Measurements from ENCODE around the gene FAM193A.
A peak's percentile ranks its signal among the peaks of the same experiment; 100 is the strongest.

FAM193A gene

DNA sequence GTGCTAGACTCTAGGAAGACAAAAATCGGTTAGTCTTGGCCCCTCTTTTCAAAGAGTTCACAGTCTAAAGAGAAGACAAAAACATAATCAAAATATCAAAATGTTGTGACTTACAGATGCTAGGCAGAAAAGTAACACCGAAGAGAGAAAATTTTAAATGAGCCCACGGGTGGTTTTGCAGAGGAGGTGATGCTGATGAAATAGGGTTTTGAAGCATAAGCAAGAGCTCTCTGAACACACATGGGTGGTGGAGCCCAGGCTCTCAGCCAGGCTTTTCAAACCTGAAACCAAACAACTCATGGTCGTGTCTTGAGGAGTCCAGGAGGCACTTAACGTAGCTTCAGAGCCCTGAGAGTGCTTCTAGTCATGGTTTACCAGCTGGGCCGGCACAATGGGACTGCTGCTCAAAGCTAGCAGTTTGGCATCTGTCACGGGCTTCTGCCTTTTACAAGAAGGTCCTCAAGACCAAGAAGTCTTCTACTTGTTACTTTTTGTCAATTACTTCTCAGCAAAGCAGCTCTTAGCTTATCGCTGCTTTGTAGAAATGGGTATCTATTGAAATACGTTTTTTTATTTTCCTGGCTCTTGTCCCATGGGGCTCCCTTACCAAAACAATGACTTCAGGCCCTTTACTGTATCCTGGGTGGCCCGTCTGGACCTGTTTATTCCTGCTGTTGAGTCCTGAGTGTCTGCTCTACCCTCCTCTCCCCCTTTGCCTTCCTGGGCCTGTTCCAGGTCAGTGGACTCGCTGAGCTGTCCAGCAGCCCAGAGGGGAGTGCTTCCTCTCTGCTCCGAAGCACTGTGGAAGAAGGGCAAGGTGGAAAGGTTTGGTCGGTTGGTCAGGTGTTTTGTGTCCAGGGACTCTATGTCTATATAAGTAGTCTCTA, 150.2 kb downstream of the FAM193A start:
- peaks cover 15% of the 10 kb centered on the region for H3K4me1 Mint-ChIP-seq (ENCODE audit: low read depth)
- no peaks in the 10 kb centered on the region for H3K9me3 Mint-ChIP-seq
- H3K4me3 Mint-ChIP-seq = no peak overlapping the region
- H3K27me3 Mint-ChIP-seq (ENCODE audit: low read depth) = no peaks in the 10 kb centered on the region
- no peak overlapping the region for H3K27ac Mint-ChIP-seq
- H3K36me3 Mint-ChIP-seq (ENCODE audit: low read depth) = peaks cover 52% of the 10 kb centered on the region

DNA sequence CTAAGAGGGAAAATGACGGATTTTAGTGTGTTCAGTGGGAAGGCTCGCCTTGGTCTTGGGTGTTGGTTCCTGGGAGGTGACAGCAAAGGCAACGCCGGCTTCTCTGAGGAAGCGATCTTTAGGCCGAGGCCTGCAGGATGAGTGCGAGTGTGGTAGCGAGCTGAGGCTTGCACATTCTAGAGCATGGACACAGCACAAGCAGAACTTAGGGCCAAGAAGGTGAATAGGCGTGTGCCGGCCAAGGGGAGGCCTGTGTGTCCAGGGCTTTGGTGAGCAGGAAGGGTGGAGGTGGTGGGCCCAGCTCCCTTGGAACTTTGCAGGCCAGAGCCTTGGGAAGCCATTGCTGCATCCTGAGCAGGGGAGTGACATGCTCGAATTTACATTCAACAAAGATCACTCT, 151.8 kb downstream of the FAM193A start:
- Mint-ChIP-seq H3K4me3 (no peak overlapping the region), H3K9me3 (no peaks in the 10 kb centered on the region), H3K36me3 (ENCODE audit: low read depth) (peaks cover 48% of the 10 kb centered on the region), H3K27ac (no peak overlapping the region), H3K27me3 (ENCODE audit: low read depth) (no peaks in the 10 kb centered on the region), H3K4me1 (ENCODE audit: low read depth) (peaks cover 17% of the 10 kb centered on the region)

DNA sequence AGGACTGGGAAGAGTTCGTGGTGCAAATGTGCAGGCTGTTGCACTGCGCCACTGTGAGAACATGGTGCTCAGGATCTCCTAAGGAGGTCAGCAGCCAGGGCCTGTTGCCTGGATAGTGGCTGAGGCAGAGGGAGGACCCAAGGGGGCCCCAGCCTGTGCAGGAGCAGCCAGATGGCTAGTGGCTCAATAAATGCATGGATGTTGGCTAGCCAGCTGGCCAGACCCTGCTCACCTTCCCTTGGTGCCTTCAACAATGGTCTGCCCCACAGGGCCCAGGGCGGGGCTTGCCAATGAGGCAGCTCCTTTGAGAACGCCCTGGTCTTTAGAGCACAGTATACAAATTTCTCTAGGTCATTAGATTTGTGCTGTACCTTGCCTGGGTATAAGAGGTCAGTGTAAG, 152.2 kb downstream of the FAM193A start:
- no peak overlapping the region for H3K4me3 Mint-ChIP-seq
- no peak overlapping the region for H3K27ac Mint-ChIP-seq
- no peaks in the 10 kb centered on the region for H3K9me3 Mint-ChIP-seq
- H3K36me3 Mint-ChIP-seq (ENCODE audit: low read depth) = peaks cover 47% of the 10 kb centered on the region
- no peaks in the 10 kb centered on the region for H3K27me3 Mint-ChIP-seq (ENCODE audit: low read depth)
- H3K4me1 Mint-ChIP-seq (ENCODE audit: low read depth) = peaks cover 17% of the 10 kb centered on the region

DNA sequence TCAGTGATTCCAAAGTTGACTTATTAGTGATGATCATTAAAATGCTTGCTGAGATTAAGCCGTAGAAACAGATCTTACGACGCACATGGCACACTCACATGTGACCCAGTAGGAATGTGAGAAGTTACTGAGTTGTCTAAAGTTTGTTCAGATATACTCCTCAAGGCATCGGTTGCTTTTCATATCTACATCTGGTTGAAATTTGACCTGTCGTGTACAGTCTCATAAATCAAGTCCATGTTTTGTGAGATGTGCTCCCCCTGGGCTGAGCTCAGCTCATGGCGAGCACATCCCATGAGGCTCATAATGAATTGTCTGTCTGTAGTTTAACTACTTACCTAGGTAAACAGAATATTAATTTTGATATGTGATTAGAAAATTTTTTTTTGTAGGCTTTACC, 152.7 kb downstream of the FAM193A start:
- H3K4me3 Mint-ChIP-seq = no peak overlapping the region
- H3K9me3 Mint-ChIP-seq = no peaks in the 10 kb centered on the region
- no peak overlapping the region for H3K27ac Mint-ChIP-seq
- no peaks in the 10 kb centered on the region for H3K27me3 Mint-ChIP-seq (ENCODE audit: low read depth)
- peaks cover 17% of the 10 kb centered on the region for H3K4me1 Mint-ChIP-seq (ENCODE audit: low read depth)
- H3K36me3 Mint-ChIP-seq (ENCODE audit: low read depth) = peaks cover 47% of the 10 kb centered on the region

DNA sequence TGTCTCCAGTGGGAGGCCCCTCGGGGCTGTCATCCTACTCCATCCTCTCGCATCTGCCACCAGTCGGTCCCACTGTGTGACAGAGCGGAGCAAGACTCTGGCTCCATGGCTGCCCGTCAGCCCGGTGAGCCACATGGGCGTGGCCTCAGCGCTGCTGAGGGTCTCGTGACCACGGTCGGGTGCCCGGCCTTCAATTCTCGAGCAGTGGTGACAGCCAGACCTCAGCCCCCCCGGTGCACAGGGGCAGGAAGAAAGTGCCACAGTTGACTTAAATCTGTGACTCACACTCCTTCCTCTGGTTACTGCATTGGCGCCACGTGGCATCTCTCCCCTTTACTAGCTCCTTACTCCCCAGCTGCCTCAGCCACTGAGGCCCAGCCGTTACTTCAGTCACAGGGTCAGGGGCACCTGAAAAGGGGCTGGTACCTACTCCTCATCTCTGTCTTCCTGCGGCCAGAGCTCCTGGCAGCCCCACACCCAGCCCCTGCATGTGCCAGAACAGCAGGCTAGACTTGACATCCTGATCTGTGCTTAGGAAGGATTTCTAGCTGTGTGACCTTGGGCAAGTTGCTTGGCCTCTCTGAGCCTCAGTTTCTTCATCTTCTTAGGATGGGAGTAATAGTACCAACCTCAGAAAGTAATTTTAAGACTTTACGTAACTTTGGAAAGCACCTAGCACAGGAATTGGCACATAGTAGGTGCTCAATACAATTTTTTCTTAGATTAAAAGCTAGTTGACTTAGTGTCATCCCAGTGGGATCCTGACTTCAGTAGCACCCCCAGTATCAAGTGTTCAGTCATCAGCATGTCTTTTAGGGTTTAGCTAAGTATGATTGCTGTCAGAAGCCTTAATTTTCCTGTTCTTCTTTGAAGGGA, 153.6 kb downstream of the FAM193A start:
- Mint-ChIP-seq H3K9me3 (no peaks in the 10 kb centered on the region), H3K27ac (no peak overlapping the region), H3K4me1 (ENCODE audit: low read depth) (peaks cover 17% of the 10 kb centered on the region), H3K27me3 (ENCODE audit: low read depth) (no peaks in the 10 kb centered on the region), H3K36me3 (ENCODE audit: low read depth) (peaks cover 46% of the 10 kb centered on the region), H3K4me3 (no peak overlapping the region)

DNA sequence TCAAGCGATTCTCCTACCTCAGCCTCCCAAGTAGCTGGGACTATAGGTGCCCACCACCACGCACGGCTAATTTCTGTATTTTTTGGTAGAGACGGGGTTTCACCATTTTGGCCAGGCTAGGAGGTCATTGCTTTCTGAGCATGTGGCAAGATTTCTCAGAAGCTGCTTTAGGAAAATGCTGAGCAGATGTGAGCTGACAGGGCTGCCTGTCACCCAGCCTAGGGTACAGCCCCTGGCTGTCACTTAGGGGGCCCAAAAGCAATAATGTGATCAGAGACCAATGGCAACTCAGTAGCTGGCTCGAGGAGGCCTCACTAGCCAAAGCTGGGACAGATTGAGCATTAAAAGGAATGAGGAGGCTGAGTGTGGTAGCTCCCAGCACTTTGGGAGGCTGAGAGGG, 154.9 kb downstream of the FAM193A start:
- Mint-ChIP-seq H3K4me3 (no peak overlapping the region), H3K27ac (peak overlapping the region; percentile 10), H3K4me1 (ENCODE audit: low read depth) (peaks cover 15% of the 10 kb centered on the region), H3K36me3 (ENCODE audit: low read depth) (peaks cover 48% of the 10 kb centered on the region), H3K9me3 (no peaks in the 10 kb centered on the region), H3K27me3 (ENCODE audit: low read depth) (no peaks in the 10 kb centered on the region)

DNA sequence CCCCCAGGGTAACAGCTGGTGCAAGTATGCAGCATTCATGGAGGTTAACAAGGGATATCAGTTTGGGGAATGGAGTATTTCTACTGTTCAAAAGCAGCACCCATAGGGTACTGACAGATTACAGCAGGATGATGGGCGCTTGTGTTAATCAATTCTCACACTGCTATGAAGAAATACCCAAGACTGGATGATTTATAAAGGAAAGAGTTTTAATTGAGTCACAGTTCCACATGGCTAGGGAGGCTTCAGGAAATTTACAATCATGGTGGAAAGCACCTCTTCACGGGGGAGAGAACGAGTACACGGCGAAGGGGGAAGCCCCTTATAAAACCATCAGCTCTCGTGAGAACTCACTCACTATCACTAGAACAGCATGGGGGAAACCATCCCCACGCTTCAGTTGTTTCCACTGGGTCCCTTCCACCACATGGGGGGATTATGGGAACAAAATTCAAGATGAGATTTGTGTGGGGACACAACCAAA, 155.5 kb downstream of the FAM193A start:
- Mint-ChIP-seq H3K36me3 (ENCODE audit: low read depth) (peaks cover 54% of the 10 kb centered on the region), H3K4me3 (no peak overlapping the region), H3K9me3 (no peaks in the 10 kb centered on the region), H3K27me3 (ENCODE audit: low read depth) (no peaks in the 10 kb centered on the region), H3K27ac (peak overlapping the region; percentile 10), H3K4me1 (ENCODE audit: low read depth) (peaks cover 15% of the 10 kb centered on the region)

DNA sequence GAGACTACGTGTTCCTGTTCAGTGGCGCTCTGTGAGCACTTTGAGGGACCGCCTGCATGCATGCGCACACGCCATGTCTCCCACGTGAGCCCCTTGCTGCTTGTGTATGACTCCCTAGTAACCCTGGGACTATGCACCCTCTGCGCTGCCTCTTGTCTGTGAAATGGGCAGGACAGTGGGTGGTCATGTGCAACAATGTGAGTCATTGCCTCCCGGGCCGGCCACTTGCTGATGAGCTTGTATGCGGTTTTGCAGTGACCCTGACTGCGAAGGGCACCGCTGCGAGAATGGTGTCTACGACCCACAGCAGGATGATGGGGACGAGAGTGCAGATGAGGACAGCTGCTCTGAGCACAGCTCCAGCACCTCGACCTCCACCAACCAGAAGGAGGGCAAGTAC, 158.2 kb downstream of the FAM193A start:
- Mint-ChIP-seq H3K9me3 (no peaks in the 10 kb centered on the region), H3K27me3 (ENCODE audit: low read depth) (no peaks in the 10 kb centered on the region), H3K4me1 (ENCODE audit: low read depth) (peaks cover 9% of the 10 kb centered on the region), H3K4me3 (no peak overlapping the region), H3K36me3 (ENCODE audit: low read depth) (peaks cover 56% of the 10 kb centered on the region), H3K27ac (no peak overlapping the region)

DNA sequence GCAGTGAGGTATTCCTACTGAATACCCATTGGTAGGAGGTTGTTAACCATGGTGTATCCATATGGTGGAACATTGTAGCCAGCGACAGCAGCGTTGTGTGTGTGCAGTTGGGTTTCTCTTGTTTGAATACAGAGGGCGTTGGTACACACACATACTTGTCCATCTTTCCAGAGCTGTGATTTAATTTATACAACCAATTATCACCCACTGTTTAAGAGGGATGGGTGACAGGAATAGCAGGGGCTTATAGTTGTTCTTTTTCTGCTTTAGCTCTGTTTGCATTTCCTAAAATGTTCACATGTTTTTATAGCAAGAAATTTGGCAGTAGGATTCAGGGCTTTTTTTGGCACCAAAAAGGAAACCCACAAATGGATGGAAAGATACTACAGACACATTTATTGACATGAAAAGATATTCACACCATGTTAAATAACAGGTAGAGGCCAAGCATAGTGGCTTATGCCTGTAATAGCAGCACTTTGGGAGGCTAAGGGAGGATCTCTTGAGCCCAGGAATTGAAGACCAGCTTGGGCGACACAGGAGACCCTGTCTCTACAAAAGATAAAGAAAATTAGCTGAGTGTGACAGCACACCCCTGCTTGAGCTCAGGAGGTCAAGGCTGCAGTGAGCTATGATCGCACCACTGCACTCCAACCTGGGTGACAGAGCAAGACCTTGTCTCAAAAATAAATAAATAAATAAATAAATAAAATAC, 159.1 kb downstream of the FAM193A start:
- H3K9me3 Mint-ChIP-seq = no peaks in the 10 kb centered on the region
- H3K4me1 Mint-ChIP-seq (ENCODE audit: low read depth) = peaks cover 5% of the 10 kb centered on the region
- no peaks in the 10 kb centered on the region for H3K27me3 Mint-ChIP-seq (ENCODE audit: low read depth)
- H3K27ac Mint-ChIP-seq = no peak overlapping the region
- H3K4me3 Mint-ChIP-seq = no peak overlapping the region
- H3K36me3 Mint-ChIP-seq (ENCODE audit: low read depth) = peaks cover 55% of the 10 kb centered on the region

DNA sequence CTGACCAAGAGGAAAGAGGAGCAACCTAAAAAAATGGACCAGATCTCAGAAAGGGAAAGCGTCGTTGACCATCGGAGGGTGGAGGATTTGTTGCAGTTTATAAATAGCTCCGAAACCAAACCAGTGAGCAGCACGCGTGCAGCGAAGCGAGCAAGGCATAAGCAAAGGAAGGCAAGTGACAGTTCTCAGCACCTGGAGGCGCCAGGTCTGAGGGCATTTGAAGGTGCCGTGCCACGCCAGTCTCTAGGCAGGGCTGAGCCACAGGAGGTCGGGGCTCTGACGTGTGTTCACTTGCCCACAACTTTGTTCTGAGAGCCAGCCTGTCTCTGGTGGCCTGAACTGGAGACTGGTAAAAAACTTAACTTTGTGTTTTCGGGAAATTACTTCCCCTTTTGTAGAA, 160.0 kb downstream of the FAM193A start:
- H3K27ac Mint-ChIP-seq = no peak overlapping the region
- peaks cover 3% of the 10 kb centered on the region for H3K4me1 Mint-ChIP-seq (ENCODE audit: low read depth)
- H3K9me3 Mint-ChIP-seq = no peaks in the 10 kb centered on the region
- H3K36me3 Mint-ChIP-seq (ENCODE audit: low read depth) = peaks cover 49% of the 10 kb centered on the region
- H3K4me3 Mint-ChIP-seq = no peak overlapping the region
- H3K27me3 Mint-ChIP-seq (ENCODE audit: low read depth) = no peaks in the 10 kb centered on the region

DNA sequence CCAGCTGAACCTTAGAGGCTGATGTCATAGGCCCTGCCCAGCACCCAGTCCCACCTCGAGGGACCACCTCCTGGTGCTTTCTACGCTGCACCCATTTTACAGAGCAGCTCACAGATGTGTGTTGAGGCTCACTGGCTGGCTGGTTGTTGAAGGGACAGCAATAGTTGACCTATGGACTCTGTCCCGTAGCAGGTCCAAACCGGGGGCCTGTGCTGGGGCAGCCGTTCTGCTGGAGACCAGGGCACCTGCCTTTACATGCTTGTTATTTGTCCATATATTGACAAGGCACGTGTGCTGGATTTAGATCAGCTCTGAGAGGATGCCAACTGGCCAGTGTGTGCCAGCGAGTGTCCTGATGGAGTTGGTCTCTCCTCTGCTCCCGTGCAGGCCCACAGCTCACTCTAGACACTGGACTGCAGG, 161.6 kb downstream of the FAM193A start:
- Mint-ChIP-seq H3K36me3 (ENCODE audit: low read depth) (peaks cover 55% of the 10 kb centered on the region), H3K27me3 (ENCODE audit: low read depth) (no peaks in the 10 kb centered on the region), H3K9me3 (no peaks in the 10 kb centered on the region), H3K4me1 (ENCODE audit: low read depth) (no peaks in the 10 kb centered on the region), H3K27ac (no peak overlapping the region), H3K4me3 (no peak overlapping the region)

DNA sequence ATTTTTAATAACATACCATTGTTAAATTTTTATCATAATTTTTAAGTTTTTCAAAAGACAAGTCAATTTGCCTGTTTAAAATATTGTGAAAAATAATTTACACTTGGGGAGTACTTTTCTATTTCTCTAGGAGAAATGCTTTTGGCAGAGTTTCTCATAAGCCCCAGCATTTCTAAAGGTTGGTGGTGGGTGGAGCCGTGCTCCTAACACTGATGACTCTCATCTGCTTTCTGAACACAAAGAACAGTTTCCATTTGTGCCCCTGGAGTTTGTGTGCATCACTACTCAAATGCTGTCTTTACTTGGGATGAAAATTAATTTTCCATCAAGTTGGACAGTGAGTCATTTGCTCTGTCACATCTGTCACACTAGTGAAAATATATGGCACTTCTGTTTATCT, 162.1 kb downstream of the FAM193A start:
- no peak overlapping the region for H3K27ac Mint-ChIP-seq

DNA sequence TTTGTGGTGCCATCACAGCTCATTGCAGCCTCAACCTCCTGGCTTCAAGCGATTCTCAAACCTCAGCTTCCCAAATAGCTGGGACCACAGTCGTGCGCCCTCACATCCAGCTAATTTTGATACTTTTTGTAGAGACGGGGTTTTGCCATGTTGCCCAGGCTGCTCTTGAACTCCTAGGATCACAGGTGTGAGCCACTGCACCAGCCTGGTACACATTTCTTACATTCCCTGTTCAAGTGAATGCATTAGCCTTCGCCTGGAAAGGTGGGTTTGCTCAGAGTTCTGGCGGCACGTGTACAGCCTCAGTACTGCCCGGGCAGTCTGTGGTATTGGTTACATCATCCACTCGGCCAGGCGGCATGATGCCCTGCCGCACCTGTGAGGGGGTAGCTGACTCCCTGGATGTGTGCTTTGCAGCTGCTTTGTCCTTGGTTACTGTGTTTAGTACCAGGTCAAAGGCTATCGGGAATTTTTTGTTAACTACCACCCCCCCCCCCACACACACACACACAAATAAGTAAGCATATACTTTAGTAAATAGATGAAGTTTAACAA, 162.6 kb downstream of the FAM193A start:
- Mint-ChIP-seq H3K27me3 (ENCODE audit: low read depth) (no peaks in the 10 kb centered on the region), H3K4me1 (ENCODE audit: low read depth) (no peaks in the 10 kb centered on the region), H3K27ac (no peak overlapping the region), H3K4me3 (no peak overlapping the region), H3K36me3 (ENCODE audit: low read depth) (peaks cover 51% of the 10 kb centered on the region), H3K9me3 (no peaks in the 10 kb centered on the region)

More for the DNA sequence above, 162.1 kb downstream of the FAM193A start:
- no peak overlapping the region for H3K4me3 Mint-ChIP-seq
- H3K9me3 Mint-ChIP-seq = no peaks in the 10 kb centered on the region
- no peaks in the 10 kb centered on the region for H3K27me3 Mint-ChIP-seq (ENCODE audit: low read depth)
- no peaks in the 10 kb centered on the region for H3K4me1 Mint-ChIP-seq (ENCODE audit: low read depth)
- peaks cover 56% of the 10 kb centered on the region for H3K36me3 Mint-ChIP-seq (ENCODE audit: low read depth)

DNA sequence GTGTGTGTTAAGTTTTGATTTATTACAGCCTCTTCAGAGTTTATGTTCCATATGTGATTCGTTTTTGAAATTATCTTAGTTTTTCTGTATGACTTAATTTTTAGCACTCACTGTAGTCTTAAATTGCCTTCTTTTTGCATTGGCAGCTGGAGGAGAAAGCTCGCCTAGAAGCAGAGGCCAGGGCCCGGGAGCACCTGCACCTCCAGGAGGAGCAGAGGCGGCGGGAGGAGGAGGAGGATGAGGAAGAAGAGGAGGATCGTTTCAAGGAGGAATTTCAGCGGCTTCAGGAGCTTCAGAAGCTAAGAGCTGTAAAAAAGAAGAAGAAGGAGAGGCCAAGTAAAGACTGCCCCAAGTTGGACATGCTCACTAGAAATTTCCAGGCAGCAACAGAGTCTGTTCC, 163.1 kb downstream of the FAM193A start:
- Mint-ChIP-seq H3K27ac (peak overlapping the region; percentile 31), H3K9me3 (no peaks in the 10 kb centered on the region), H3K27me3 (ENCODE audit: low read depth) (no peaks in the 10 kb centered on the region), H3K4me1 (ENCODE audit: low read depth) (no peaks in the 10 kb centered on the region), H3K36me3 (ENCODE audit: low read depth) (peaks cover 50% of the 10 kb centered on the region), H3K4me3 (no peak overlapping the region)

Data from T-helper 1 cell treated with Interleukin-12 subunit alpha and Interleukin-12 subunit beta and Interleukin-4 antibody, amounts not matched to agents 30 μg/mL and 1 μg/mL, for 36 hours (primary cell).